HG02885 (cell line): ENCODE measurements around the gene RAB33B.
"Not testable (repeated sequence)": the region's sequence is repeated elsewhere in the genome, so short reads cannot be mapped to it uniquely, and the experiment has no call there.

ENCODE experiments used
- ATAC-seq: cut with Tn5 transposase; IDR thresholded peaks from one replicate; pipeline ENCODE4 v1.9.1; 2021; ENCODE audit warnings: mild to moderate bottlenecking; ENCODE audit not compliant: unreplicated experiment, poor library complexity

RAB33B gene

DNA sequence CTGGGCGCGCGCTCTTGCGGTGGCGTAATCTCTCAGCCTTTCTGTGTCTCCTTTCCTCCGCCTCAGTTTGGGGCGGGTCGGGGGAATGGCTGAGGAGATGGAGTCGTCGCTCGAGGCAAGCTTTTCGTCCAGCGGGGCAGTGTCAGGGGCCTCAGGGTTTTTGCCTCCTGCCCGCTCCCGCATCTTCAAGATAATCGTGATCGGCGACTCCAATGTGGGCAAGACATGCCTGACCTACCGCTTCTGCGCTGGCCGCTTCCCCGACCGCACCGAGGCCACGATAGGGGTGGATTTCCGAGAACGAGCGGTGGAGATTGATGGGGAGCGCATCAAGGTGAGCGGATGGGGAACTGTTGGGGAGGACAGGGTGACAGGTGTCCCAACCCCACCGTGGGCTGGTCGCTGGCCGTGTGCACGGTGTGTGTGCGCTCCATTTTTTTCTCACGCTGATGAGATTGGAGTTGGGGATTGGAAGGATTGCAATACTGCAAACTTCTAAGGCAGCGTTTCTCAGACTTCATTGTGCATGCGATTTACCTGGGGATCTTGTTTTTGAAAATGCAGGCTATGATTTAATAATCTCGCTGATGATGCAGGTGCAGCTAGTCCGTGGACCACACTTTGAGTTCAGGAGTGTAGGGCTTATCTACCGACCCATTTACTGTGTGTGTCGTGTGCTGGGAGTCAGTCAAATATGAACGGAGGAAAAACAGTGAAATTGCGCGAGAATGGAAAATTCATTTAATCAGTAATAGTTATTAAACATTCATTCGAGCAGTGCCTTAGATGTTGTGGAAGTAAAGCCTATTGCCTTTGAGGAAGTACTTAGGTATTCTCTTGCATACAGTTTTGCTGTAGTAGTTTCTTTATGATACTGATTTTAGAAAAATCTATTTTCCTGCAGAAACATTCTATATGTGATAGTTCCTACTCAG is at the start of gene RAB33B:
TSS of gene RAB33B (plus strand) at position 11 of the 935 bp plus-strand sequence. CDS start at position 86, 75 bp downstream.
- peak; percentile 6 for ATAC-seq

DNA sequence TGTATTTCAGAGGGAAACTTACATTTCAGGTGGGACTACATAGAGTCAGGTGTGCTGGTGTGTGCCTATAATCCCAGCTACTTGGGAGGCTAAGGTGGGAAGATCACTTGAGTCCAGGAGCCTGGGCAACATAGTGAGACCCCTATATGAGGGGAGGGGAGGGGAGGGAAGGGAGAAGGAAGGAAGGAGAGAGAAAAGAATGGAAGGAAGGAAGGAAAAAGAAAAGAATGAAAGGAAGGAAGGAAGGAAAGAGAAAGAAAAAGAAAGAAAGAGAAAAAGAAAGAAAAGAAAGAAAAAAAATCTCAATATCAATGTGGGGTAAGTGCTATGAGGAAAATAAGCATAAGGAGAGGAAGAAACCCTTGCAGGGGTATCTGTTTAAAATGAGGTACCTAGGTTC is 43.6 kb upstream of the RAB33B start:
- no peak for ATAC-seq

GRCh38 chr4:139414671-139415210 is 39.2 kb upstream of the RAB33B start:
- not testable (repeated sequence) for ATAC-seq

DNA sequence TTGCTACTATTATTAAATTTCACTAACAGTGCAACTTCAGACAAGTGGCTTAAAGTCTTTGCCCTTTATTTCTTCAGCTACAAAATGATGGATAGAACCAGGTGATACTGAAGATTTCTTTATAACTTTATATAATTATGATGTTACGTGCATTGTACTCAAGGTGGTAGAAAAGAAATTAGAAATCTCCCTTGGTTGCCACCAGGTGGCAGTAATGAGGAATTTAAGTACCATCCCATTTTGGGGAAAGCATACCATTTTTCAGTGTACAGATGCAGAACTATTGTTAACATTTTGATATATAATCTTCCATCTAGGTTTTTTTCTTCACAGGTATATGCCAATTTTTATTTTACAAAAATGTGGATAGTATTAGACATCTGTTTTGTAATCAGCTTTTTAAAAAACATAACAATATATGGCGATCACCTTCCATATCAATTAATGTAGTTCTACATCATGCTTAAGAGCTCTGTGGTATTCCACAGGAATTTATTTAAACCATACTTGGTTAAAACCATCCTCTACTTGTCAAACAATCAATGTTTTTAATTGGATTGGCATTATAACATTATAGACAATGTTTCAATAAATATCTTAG is 37.7 kb upstream of the RAB33B start:
- ATAC-seq, result no peak

DNA sequence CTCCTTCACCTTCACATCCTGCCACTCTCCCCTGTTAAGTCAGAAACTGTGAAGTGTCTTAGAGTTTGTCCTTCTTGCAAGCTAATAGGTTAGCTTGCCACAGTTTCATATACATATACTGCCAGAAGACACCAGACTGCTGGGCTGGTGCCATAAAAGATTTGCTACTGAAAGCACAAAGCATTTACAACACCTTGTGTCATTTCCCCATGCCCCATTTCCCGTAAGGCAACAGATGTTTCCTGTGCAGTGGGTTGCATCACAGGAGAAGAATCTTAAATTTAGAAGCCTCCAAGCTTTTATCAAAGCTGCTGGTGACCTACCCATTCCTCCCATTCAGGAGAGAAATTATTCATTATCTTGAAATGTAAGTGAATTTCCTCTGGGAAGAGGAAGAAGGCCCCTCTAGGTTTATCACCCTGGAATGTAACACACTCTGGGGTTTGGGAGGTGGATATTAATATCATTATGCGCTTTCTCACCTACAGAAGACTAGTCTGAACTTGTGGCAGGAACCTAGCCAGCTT is 34.5 kb upstream of the RAB33B start:
- no peak for ATAC-seq

DNA sequence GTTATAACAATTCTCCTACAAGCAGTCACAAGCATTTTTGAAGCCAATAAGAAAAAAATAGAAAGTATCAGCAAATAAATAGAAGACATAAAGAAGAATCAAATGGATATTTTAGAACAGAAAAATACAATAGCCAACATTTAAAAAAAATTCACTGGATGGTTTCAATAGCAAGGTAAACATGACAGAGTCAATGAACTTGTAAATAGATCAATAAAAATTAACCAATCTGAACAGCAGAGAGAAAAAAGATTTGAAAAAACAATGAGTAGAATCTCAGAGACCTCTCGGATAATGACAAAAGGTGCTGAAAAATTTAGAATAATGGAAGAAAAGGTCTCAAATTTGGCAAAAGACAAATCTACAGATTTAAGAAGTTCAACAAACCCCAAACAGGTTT is 33.3 kb upstream of the RAB33B start:
- ATAC-seq, result no peak

GRCh38 chr4:139436122-139436521 is 17.8 kb upstream of the RAB33B start:
- ATAC-seq, result no peak

DNA sequence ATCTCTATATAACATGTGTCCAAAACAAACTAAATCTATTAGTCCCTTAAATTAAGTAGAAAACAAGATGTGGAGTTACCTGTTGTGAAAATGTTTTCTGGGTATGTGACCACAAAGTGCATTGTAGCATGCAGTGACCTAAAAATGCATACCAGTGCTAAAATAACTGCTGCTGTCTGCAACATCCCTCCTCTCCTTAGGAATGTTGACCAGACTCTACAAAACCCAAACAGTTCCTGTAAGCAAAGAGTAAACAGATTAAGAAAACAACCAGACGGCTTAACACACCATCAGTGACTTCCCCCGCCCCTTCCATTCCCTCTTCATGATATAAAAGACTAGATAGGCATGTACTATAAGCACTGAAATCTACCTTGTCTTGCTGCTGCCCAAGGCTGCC is 15.8 kb upstream of the RAB33B start:
- no peak for ATAC-seq

- no peak for ATAC-seq
Measured at GRCh38 chr4:139441029-139441428, 12.9 kb upstream of the RAB33B start.

GRCh38 chr4:139443661-139444060 is 10.3 kb upstream of the RAB33B start:
- no peak for ATAC-seq

DNA sequence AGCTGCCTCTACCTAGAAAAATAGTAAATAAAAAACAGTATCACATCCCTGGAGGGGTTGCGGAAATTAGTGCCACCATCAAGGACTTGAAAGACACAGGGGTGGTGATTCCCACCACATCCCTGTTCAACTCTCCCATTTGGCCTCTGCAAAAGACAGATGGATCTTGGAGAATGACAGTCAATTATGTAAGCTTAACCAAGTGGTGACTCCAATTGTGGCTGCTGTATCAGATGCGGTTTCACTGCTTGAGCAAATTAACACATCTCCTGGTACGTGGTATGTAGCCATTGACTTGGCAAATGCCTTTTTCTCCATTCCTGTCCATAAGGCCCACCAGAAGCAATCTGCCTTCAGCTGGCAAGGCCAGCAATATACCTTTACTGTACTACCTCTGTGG is 9.0 kb upstream of the RAB33B start:
- ATAC-seq, result not testable (repeated sequence)

DNA sequence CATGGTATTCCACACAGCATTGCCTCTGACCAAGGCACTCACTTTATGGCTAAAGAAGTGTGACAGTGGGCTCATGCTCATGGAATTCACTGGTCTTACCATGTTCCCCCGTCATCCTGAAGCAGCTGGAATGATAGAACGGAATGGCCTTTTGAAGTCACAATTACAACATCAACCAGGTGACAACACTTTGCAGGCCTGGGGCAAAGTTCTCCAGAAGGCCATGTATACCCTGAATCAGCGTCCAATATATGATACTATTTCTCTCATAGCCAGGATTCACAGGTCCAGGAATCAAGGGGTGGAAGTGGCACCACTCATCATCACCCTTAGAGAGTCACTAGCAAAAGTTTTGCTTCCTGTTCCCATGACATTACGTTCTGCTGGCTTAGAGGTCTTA is 6.8 kb upstream of the RAB33B start:
- not testable (repeated sequence) for ATAC-seq

- ATAC-seq, result no peak
Measured at GRCh38 chr4:139450586-139450985, 3.3 kb upstream of the RAB33B start.

DNA sequence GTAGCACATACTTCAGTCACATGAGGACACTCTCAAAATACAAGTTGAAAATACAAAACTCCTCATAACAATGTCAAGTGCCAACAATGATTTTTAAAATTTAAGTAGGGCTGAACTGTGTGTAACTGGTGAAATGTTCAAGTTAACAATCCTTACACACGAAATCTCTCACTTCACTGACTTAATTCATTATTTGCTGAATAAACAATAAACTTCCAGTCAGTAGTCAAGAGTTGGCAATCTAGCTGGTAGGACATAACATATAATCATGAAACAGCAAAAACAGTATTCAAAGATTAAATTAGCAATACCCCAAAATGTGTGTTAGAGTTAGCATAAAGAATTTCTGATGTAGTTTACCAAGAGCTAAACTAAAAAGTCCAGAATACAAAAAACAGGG is 1.9 kb upstream of the RAB33B start:
- no peak for ATAC-seq

DNA sequence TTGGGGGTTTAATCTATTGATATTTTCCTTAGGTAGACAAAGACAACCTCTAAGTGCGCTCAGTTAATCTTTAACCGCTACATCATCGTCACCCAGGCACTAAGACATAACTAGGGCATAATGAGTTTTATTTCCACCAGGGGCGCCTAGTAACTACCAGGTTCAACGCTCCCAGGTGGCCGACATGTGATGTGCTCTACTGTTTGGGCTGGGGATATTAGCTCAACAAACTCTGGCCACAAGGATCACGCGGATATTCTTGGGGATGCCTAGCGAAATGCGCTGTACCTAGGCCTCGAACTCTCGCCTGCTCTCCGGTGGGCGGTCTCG is 915 bp upstream of the RAB33B start:
- peak; percentile 47 for ATAC-seq

DNA sequence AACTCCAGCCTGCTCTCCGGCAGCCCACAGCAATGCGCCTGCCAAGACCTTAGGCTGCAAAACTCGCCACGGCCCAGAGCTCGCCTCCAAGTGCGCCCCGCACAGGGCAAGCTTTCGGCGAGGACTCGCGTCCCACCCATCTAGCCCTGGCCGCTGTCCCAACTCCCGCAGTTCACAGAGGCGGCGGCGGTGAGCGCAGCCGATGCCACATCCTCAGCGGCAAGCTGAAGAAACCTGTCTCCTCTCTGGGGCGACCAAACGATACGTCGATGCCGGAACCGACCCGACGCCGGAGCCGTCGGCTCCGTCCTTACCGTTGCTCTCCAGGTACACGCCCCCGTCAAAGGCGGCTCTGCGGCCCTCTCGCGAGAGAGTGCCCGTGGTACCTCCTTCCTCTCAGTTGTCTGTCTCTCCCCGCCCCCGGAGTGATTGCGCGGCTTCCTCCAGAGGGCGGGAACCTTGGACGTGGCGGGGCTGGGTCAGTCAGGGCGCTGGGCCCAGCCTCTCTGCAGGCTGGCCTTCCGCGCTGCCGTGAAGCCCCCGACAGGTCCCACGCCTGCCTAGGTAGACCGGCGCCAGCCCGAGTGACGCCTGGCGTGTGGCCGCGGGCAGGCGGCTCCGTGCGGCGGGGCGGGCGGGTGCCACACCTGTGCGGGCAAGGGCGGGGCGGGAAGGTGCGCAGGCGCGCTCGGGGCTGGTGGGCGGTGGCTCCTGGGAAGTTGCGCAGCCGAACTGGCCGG is 380 bp upstream of the RAB33B start:
- ATAC-seq, result peak; percentile 88

- no peak for ATAC-seq
Measured at GRCh38 chr4:139455126-139455538, 1.2 kb downstream of the RAB33B start.

DNA sequence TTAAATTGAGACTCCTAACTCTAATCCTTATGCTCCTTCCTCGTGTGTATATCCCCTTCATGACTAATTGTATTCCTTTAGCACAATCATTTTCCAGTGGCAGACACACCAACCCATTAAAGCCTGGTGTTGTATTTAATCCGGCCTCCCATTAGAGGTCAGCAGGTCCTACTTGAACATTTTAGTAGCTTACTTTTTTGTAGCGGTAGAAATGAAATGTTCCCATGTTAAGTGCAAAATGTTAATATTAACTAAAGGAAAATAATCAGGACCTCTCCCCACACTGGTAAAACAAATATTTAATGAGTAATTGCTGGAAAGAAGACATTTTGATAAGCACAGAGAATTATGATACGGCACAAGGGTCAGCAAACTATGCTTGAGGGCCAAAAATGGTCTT is 3.4 kb downstream of the RAB33B start:
- no peak for ATAC-seq

DNA sequence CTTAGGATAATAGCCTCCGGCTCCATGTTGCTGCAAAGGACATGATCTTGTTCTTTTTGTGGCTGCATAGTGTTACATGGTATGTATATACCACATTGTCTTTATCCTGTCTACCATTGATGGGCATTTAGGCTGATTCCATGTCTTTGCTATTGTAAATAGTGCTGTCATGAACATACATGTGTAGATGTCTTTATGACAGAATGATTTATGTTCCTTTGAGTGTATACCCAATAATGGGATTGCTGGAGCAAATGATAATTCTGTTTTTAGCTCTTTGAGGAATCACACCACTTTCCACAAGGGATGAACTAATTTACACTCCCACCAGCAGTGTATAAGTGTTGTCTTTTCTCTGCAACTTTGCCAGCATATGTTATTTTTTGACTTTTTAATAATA is 4.6 kb downstream of the RAB33B start:
- no peak for ATAC-seq

DNA sequence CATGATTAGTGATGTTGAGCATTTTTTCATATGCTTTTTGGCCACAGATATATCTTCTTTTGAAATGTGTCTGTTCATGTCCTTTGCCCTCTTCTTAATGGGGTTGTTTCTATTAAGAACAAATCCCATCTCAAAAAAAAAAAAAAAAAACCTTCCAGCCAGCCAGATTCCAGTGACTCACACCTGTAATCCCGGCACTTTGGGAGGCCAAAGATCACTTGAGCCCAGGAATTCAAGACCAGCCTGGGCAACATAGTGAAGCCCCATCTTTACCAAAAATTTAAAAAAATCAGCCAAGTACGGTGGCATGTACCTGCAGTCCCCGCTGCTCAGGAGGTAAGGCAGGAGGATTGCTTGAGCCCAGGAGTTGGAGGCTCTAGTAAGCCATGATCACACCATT is 5.1 kb downstream of the RAB33B start:
- no peak for ATAC-seq

DNA sequence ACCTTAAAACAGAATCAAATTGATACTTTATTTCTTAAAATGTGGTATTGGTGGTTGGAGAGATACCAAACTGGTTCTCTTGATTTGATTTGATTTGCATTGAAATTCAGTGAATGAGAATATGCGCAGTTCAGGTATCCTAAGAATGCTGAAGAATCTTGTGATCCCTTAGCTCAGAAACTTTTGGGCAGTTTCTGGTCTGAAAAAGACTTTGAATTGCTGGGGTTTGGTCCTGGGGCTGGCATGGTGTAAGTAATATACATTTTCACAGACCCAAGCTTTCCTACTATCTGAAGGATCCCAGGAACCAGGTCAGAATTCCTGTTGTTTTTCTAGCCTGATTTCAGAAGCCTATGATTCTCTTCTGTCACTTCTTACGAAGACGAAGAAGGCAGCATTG is 6.6 kb downstream of the RAB33B start:
- ATAC-seq, result no peak
